BLaER1 (cell line): ENCODE results near the gene ARHGAP19.

Source experiments
- H3K27ac ChIP-seq: shearing (Covaris generic); formaldehyde crosslinking; 2 replicates; pipeline ENCODE4 v1.8.1; 2022
- H3K27me3 ChIP-seq: shearing (Covaris generic); formaldehyde crosslinking; 2 replicates; pipeline ENCODE4 v1.8.1; 2022
- H3K36me3 ChIP-seq: shearing (Covaris generic); formaldehyde crosslinking; 2 replicates; pipeline ENCODE4 v1.8.1; 2022
- H3K4me1 ChIP-seq: shearing (Covaris generic); formaldehyde crosslinking; 2 replicates; pipeline ENCODE4 v1.8.1; 2022
- H3K4me2 ChIP-seq: shearing (Covaris generic); formaldehyde crosslinking; 2 replicates; pipeline ENCODE4 v1.8.1; 2022
- H3K4me3 ChIP-seq: shearing (Covaris generic); formaldehyde crosslinking; 2 replicates; pipeline ENCODE4 v1.8.1; 2022
- H3K9ac ChIP-seq: shearing (Covaris generic); formaldehyde crosslinking; 2 replicates; pipeline ENCODE4 v1.8.1; 2022
- H3K9me3 ChIP-seq: shearing (Covaris generic); formaldehyde crosslinking; 2 replicates; pipeline ENCODE4 v1.8.1; 2022
- H4K20me1 ChIP-seq: shearing (Covaris generic); formaldehyde crosslinking; 2 replicates; pipeline ENCODE4 v1.8.1; 2022
- Cebpa-rat ChIP-seq: shearing (Covaris generic); IDR thresholded peaks from 2 replicates; pipeline ENCODE4 v1.8.1; 2022

Gene ARHGAP19

DNA sequence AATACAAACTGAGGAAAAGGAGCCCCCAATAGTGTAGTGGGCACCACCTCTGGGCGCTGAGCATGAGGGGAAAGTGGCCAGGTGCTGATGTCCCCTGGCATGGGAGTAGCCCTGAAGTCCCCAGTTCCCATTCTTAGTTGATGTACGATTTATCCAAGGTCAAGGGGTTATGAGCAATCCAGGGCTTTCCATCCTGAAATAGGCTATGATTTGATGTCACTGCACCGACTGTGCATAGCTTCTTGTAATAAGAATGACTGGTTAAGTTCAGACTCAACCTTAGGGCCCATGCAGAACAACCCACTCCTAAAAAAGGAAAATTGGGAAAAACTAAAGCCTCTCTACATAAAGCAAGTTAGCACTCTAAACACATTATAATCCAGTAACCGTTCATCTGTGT lies 31.1 kb upstream of the ARHGAP19 start:
- H3K27ac ChIP-seq = no peak overlapping the region
- peaks cover 20% of the 10 kb centered on the region for H4K20me1 ChIP-seq
- no peaks in the 10 kb centered on the region for H3K9me3 ChIP-seq
- no peak overlapping the region for H3K4me3 ChIP-seq
- H3K36me3 ChIP-seq = peaks cover 4% of the 10 kb centered on the region
- peaks cover 36% of the 10 kb centered on the region for H3K4me1 ChIP-seq
- H3K27me3 ChIP-seq = peaks cover 19% of the 10 kb centered on the region
- H3K9ac ChIP-seq = no peak overlapping the region
- TF ChIP-seq Cebpa-rat = no peak
- 0 out of 2 replicates have a peak overlapping the region, but pooled peaks have one; percentile 100 for H3K4me2 ChIP-seq

DNA sequence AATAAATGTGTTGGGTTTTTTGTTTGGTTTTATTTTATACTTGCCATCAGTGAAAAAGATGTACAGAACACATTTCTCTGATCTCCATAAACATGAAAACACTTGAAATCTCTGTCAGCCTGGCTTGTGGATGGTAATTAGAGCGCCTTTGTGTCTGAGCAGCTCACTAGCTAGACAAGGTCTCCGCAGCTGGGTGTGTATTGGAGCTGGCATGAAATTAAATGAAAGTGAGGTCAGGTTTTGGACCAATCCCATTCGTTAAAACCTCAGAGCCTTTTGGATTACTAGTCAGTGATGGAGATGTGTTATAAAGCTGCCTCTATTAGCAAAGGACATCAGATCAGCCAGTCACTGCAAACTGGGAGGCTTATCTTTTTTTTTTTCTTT lies 29.4 kb upstream of the ARHGAP19 start:
- Histone ChIP-seq H3K27ac (peak overlapping the region; percentile 100), H3K4me2 (peak overlapping the region; percentile 100), H3K36me3 (no peaks in the 10 kb centered on the region), H3K27me3 (peaks cover 19% of the 10 kb centered on the region), H3K4me1 (peaks cover 46% of the 10 kb centered on the region), H3K9ac (peak overlapping the region; percentile 100; the same call in 1 of the 2 replicates), H3K4me3 (peak overlapping the region; percentile 87), H3K9me3 (no peaks in the 10 kb centered on the region), H4K20me1 (peaks cover 12% of the 10 kb centered on the region; the same call in 1 of the 2 replicates)
- no peak for TF ChIP-seq Cebpa-rat

- Histone ChIP-seq H3K36me3 (no peaks in the 10 kb centered on the region), H3K27ac (peak overlapping the region; percentile 100), H3K4me2 (peak overlapping the region; percentile 100), H3K27me3 (peaks cover 19% of the 10 kb centered on the region), H3K9me3 (no peaks in the 10 kb centered on the region), H3K9ac (peak overlapping the region; percentile 100), H4K20me1 (peaks cover 12% of the 10 kb centered on the region; the same call in 1 of the 2 replicates), H3K4me3 (peak overlapping the region; percentile 87), H3K4me1 (peaks cover 46% of the 10 kb centered on the region)
- no peak for TF ChIP-seq Cebpa-rat
Observed at GRCh38 chr10:97321032-97321803, 28.8 kb upstream of the ARHGAP19 start.

DNA sequence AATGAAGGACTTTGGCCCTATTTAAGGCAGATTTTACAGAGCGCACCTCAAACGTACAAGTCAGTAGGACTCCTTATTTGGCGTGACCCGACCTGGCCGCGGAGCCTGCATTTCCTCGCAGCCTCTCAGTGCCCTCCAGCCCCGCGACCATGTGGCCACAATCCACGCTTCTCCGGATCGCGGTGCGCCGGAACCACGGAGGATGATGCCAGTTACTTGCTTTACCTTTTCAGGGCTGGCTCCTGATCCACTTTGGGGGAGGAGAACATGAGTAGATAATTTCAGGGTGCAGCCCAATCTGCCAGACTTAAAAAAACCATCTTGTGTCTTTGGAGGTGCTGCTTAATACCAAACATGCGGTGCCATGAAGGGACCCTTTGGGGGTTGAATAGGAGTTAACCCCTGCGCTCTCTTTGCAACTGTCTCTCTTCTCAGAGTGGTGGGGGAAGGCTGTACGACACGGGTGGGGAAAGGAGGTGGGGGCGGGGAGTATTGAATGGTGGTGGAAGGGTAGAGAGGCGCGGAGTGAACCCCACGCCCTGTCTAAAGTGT lies 28.1 kb upstream of the ARHGAP19 start:
- H3K4me1 ChIP-seq = peaks cover 46% of the 10 kb centered on the region
- H3K27me3 ChIP-seq = peaks cover 19% of the 10 kb centered on the region
- peak overlapping the region; percentile 100 for H3K9ac ChIP-seq
- no peak for TF ChIP-seq Cebpa-rat
- peak overlapping the region; percentile 100 for H3K4me2 ChIP-seq
- H3K4me3 ChIP-seq = peak overlapping the region; percentile 87
- no peaks in the 10 kb centered on the region for H3K9me3 ChIP-seq
- H4K20me1 ChIP-seq = peaks cover 12% of the 10 kb centered on the region; the same call in 1 of the 2 replicates
- H3K27ac ChIP-seq = peak overlapping the region; percentile 100
- H3K36me3 ChIP-seq = no peaks in the 10 kb centered on the region

DNA sequence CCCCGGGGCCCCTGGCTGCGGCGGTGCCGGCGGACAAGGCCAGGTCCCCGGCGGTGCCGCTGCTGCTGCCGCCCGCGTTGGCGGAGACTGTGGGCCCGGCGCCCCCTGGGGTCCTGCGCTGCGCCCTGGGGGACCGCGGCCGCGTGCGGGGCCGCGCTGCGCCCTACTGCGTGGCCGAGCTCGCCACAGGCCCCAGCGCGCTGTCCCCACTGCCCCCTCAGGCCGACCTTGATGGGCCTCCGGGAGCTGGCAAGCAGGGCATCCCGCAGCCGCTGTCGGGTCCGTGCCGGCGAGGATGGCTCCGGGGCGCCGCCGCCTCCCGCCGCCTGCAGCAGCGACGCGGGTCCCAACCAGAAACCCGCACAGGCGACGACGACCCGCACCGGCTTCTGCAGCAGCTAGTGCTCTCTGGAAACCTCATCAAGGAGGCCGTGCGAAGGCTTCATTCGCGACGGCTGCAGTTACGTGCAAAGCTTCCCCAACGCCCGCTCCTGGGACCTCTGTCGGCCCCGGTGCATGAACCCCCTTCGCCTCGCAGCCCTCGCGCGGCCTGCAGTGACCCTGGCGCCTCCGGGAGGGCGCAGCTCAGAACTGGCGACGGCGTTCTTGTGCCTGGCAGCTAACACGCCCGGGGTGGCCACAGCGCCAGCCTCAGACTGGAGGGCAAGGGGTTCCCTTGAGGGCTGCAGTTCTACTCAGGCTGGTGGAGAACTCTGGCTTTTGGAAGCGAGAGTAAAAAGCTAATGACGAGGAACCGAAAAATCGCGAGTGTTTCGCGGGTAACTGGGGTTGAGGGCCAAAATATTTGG lies 27.4 kb upstream of the ARHGAP19 start:
- H3K9me3 ChIP-seq = no peaks in the 10 kb centered on the region
- peaks cover 12% of the 10 kb centered on the region; the same call in 1 of the 2 replicates for H4K20me1 ChIP-seq
- H3K9ac ChIP-seq = peak overlapping the region; percentile 100
- no peak for TF ChIP-seq Cebpa-rat
- H3K4me2 ChIP-seq = peak overlapping the region; percentile 100
- peaks cover 19% of the 10 kb centered on the region for H3K27me3 ChIP-seq
- no peaks in the 10 kb centered on the region for H3K36me3 ChIP-seq
- peaks cover 46% of the 10 kb centered on the region for H3K4me1 ChIP-seq
- H3K27ac ChIP-seq = peak overlapping the region; percentile 100
- H3K4me3 ChIP-seq = peak overlapping the region; percentile 87

- Histone ChIP-seq H4K20me1 (peaks cover 12% of the 10 kb centered on the region; the same call in 1 of the 2 replicates), H3K27me3 (peaks cover 19% of the 10 kb centered on the region), H3K4me2 (peak within 1 kb of the TSS; percentile 100), H3K4me1 (peaks cover 46% of the 10 kb centered on the region), H3K9me3 (no peaks in the 10 kb centered on the region), H3K27ac (peak within 1 kb of the TSS; percentile 100), H3K4me3 (peak within 1 kb of the TSS; percentile 87), H3K36me3 (no peaks in the 10 kb centered on the region), H3K9ac (peak within 1 kb of the TSS; percentile 100)
- TF ChIP-seq Cebpa-rat = no peak
Observed at GRCh38 chr10:97318772-97319651, 26.6 kb upstream of the ARHGAP19 start, which contains the start of gene FRAT1. Gene FRAT1, plus strand, starts transcription at chr10:97319271. Its CDS starts 183 bp downstream, at chr10:97319454.

- Histone ChIP-seq H3K36me3 (no peaks in the 10 kb centered on the region), H3K4me2 (no peak overlapping the region), H3K27me3 (no peaks in the 10 kb centered on the region), H3K9ac (no peak overlapping the region), H3K9me3 (no peaks in the 10 kb centered on the region), H3K4me3 (no peak overlapping the region), H4K20me1 (no peaks in the 10 kb centered on the region), H3K4me1 (peaks cover 13% of the 10 kb centered on the region), H3K27ac (no peak overlapping the region)
- TF ChIP-seq Cebpa-rat = no peak
Observed at GRCh38 chr10:97314671-97315070, 22.2 kb upstream of the ARHGAP19 start.

DNA sequence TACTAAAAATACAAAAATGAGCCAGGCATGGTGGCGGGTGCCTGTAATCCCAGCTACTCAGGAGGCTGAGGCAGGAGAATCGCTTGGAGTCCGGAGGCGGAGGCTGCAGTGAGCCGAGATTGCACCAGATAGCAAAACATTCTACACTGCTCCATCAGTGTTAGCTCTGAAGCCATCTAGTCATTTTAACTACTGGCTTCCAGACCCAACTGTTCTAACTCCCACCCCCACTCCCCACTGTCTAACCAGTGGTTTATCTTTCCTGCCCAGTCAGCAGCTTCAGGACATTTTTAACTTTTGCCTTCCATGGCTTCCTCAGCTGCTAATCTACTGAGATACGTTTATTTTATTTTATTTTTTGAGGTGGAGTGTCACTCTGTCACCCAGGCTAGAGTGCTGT lies 20.5 kb upstream of the ARHGAP19 start:
- Histone ChIP-seq H4K20me1 (no peaks in the 10 kb centered on the region), H3K4me3 (no peak overlapping the region), H3K9me3 (no peaks in the 10 kb centered on the region), H3K4me2 (no peak overlapping the region), H3K36me3 (no peaks in the 10 kb centered on the region), H3K27ac (no peak overlapping the region), H3K4me1 (peaks cover 15% of the 10 kb centered on the region), H3K9ac (no peak overlapping the region), H3K27me3 (no peaks in the 10 kb centered on the region)
- TF ChIP-seq Cebpa-rat = no peak

- Histone ChIP-seq H3K4me3 (no peak overlapping the region), H3K27ac (no peak overlapping the region), H3K4me1 (peaks cover 16% of the 10 kb centered on the region), H3K36me3 (no peaks in the 10 kb centered on the region), H3K9me3 (no peaks in the 10 kb centered on the region), H3K9ac (no peak overlapping the region), H3K27me3 (no peaks in the 10 kb centered on the region), H3K4me2 (no peak overlapping the region), H4K20me1 (no peaks in the 10 kb centered on the region)
- TF ChIP-seq Cebpa-rat = no peak
Observed at GRCh38 chr10:97311111-97311626, 18.7 kb upstream of the ARHGAP19 start.
